Frontal cortex (tissue), 4 donors: ENCODE measurements around the gene NOS2. TPM values are rescaled to one million over a fixed set of nuclear protein-coding genes. Genes with fewer than 3 reads are reported as not detected.
"Not testable (repeated sequence)": the region's sequence is repeated elsewhere in the genome, so short reads cannot be mapped to it uniquely, and the experiment has no call there.

Experiments
- DNase-seq, 2 donors: peaks; one replicate each; pipeline ENCODE4 v3.0.0; 2012; ENCODE audit warnings: low spot score in 2 of 2
- FAIRE-seq: peaks from 2 replicates; lab custom pipeline; 2012; peaks lifted over from hg19 to GRCh38; lab: Jason Lieb, UNC
- small RNA-seq: library from RNA; depleted of rRNA; stranded (forward); fragments of <200 nt; gene quantifications from one replicate; pipeline ENCODE3, GENCODE V24; 2014
- total RNA-seq: library from RNA; depleted of rRNA; stranded (reverse); fragments of >200 nt; gene quantifications from one replicate; pipeline ENCODE4 v1.2.3, GENCODE V29; 2014
- donor health status: control.
- donor health status: control.
- donor health status: control.

NOS2 gene
- total RNA-seq, 1 donor from 2014 or later = 1.2 TPM

DNA sequence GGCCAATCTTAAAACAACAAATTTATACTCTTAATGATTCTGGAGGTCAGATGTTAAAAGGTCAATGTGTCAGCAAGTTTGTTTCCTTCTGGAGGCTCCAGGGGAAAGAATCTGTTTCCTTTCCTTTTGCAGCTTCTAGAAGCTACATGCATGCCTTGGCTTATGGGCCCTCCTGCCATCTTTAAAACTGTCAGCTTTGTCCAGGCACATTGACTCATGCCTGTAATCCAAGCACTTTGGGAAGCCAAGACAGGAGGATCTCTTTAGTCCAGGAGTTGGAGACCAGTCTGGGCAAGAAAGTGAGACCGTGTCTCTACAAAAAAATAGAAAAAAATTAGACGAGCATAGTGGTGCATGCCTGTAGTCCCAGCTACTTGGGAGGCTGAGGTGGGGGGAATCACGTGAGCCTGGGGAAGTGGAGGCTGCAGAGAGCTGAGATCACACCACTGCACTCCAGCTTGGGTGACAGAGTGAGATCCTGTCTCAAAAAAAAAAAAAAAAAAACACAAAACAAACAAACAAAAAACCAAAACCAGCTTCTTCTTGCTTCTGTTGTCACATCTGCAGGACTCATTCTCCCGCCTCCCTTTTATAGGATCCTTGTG lies 58.3 kb downstream of the NOS2 start:
- no peak for DNase-seq
- FAIRE-seq = no peak

DNA sequence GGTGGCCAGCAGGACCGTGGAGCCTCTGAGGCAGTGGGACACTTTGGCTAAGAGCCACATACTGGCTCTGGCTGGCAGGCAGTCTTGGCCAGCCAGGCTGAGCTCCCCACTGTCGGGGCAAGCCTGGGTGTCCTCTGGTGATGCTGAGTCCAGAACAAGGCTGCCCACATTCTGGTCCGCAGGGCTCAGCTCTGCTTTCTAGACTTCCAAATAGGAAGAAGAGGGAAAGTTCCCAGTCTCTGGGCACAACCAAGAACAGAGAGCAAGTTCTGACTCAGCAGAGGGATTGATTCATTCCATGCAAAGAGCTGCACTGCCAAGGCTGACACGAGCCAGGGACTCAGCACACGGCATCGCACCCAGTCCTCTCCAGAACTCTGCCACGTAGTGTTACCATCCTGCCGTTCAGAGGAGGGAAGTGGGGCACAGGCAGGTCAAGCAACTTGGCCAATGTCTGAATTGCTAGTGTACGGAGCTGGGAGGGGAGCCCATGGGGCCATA lies 58.9 kb downstream of the NOS2 start:
- FAIRE-seq (no peak), DNase-seq (no peak)

DNA sequence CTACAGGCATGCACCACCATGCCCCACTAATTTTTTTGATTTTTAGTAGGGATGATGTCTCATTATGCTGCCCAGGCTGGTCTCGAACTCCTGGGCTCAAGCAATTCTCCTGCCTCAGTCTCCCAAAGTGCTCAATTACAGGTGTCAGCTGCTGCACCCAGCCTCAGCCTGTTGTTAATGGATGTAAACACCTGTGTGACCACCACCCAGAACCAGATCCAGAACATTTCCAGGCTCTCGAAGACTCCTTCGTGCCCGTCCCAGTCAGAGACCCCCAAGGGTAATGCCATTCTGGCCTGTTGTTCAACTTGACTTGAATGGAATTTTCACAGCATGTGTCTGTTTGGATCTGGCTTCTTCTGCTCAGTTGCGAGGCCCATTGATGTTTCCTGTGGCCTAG lies 59.8 kb downstream of the NOS2 start:
- DNase-seq, FAIRE-seq: not testable (repeated sequence)

DNA sequence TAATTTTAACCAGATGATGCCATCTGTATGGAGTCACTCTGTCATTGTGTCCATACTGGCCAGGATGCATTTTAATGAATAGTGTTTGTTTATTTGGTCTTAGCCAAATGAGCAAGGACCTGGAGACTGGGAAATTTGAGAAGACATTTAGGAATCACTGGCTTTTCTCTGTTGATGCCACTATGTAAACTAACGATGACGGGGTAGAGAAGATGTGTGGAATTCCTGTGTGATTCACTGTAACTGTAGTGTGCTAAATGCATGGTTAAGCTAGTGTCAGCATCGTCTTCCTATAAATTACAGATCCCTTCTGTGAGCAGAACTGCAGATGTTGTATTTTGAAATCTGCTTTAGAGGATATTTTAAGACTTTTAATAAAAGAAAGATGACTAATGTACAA lies 66.6 kb downstream of the NOS2 start:
- DNase-seq (no peak), FAIRE-seq (no peak)

DNA sequence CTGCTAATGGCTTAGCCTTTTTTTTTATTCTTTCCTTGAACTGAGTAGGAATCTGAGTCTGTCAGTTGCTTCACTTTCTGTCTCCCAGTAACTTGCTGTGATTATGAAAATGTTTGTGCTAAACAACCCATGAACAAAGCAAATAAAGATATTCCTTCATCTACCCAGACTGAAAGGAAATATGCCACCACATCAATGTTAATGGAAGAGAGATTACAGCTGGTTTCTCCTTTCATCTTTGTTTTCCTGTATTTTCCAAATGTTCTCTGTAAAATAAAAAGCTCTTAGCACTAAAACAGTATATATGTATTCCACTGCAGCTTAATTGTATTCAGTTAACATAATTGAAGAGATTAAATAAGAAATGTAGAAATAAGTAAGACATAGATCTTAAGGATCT lies 67.6 kb downstream of the NOS2 start:
- not testable (repeated sequence) for DNase-seq, FAIRE-seq

DNA sequence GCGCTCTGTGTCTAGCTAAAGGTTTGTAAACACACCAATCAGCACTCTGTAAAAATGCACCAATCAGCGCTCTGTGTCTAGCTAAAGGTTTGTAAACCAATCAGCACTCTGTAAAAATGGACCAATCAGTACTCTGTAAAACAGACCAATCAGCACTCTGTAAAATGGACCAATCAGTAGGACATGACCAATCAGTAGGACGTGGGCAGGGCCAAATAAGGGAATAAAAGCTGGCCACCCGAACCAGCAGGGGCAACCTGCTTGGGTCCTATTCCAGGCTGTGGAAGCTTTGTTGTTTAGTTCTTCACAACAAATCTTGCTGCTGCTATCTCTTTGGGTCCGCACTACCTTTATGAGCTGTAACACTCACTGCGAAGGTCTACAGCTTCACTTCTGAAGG lies 74.3 kb downstream of the NOS2 start:
- DNase-seq, FAIRE-seq: not testable (repeated sequence)

DNA sequence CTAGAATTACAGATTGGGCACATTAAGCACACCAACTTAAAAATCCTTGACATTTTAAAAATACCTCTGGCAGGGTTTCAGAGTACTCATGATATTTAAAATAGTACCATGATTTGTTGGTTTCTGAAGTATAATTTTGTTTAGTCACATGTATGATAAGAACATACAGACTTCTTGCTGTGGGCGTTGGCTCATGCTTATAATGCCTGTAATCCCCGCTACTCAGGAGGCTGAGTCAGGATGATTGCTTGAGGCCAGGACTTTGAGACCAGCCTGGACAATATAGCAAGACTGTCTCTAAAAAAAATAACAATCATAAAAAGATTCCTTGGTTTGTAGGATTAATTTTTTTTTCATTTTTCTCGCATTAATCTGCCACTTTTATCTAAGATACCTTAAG lies 78.5 kb downstream of the NOS2 start:
- FAIRE-seq (no peak), DNase-seq (no peak)

Small RNA genes lying within 50 kb of the gene (small RNA-seq; reads per million reads assigned to genes)
- not detected for gene AC130289.1
- not detected for gene AC130289.2

Other genes starting within 250 kb of the NOS2 start
- gene LGALS9, start 169.3 kb downstream of the NOS2 start, total RNA-seq = 0.41 TPM
- 9.8 TPM for gene LYRM9, start 92.8 kb upstream of the NOS2 start, total RNA-seq
- gene NLK, start 242.1 kb upstream of the NOS2 start, total RNA-seq = 73.0 TPM